IPS-18c (cell line): ENCODE results near the gene MLLT3.

ENCODE experiments used
- H3K4me3 ChIP-seq: 2 replicates; pipeline ENCODE4 v1.7.0; 2013; ENCODE audit warnings: low read depth, mild to moderate bottlenecking, low read length, moderate library complexity; ENCODE audit not compliant: insufficient read depth
- H3K9me3 ChIP-seq: one replicate; pipeline ENCODE4 v1.6.1; 2013; ENCODE audit warnings: mild to moderate bottlenecking, low read length, moderate library complexity; ENCODE audit not compliant: control insufficient read depth, insufficient read depth

MLLT3 gene

GRCh38 chr9:20403346-20403745, 219.0 kb downstream of the MLLT3 start:
- Histone ChIP-seq H3K4me3 (no peak overlapping the region), H3K9me3 (no peaks in the 10 kb centered on the region)

GRCh38 chr9:20402273-20402875, 219.9 kb downstream of the MLLT3 start:
- Histone ChIP-seq H3K4me3 (no peak overlapping the region), H3K9me3 (no peaks in the 10 kb centered on the region)

- H3K4me3 ChIP-seq: no peak overlapping the region
These were observed 223.6 kb downstream of the MLLT3 start for GRCh38 chr9:20398536-20399338.

DNA sequence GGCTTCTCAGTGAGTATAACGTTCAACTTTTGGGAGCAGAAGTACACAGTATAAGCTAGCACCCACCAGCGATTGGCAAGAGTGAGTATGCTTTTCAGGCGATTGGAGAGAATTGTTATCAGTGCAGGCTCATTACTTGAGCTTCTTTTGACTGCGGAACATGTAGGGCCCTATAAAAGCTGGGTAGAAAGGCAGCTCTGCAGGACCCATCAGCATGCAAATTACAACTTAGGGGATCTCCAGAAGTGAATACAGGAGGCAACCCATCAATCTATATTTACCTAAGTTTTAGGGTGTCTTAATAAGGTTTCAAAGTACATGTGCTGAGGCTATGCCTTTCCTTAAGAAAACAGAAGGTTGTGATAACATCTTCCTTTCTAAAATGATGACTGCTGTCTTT, 225.0 kb downstream of the MLLT3 start:
- H3K4me3 ChIP-seq: no peak overlapping the region

More at GRCh38 chr9:20398536-20399338, 223.6 kb downstream of the MLLT3 start:
- no peaks in the 10 kb centered on the region for H3K9me3 ChIP-seq

GRCh38 chr9:20396509-20396908, 225.8 kb downstream of the MLLT3 start:
- H3K9me3 ChIP-seq: no peaks in the 10 kb centered on the region
- H3K4me3 ChIP-seq: no peak overlapping the region

More for the DNA sequence above, 225.0 kb downstream of the MLLT3 start:
- H3K9me3 ChIP-seq: no peaks in the 10 kb centered on the region

DNA sequence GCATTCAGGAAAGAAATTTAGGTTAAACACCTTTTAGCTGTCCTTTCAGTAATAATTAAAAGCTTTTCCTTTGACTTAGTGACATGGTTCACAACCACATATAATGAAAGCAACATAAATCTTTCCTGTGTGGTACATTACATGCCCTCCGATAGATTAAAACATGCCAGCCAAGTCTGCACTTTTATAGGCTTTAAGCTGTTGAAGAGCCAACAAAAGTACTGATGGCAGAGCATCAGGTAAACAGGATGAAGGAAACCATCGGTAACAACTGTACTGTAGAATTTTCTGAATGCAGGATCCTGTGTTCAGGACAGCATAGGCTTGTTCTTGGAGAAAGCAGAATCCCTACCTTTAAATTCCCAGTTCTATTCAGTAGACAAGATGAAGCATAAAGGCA, 226.6 kb downstream of the MLLT3 start:
- H3K9me3 ChIP-seq: no peaks in the 10 kb centered on the region
- no peak overlapping the region for H3K4me3 ChIP-seq

DNA sequence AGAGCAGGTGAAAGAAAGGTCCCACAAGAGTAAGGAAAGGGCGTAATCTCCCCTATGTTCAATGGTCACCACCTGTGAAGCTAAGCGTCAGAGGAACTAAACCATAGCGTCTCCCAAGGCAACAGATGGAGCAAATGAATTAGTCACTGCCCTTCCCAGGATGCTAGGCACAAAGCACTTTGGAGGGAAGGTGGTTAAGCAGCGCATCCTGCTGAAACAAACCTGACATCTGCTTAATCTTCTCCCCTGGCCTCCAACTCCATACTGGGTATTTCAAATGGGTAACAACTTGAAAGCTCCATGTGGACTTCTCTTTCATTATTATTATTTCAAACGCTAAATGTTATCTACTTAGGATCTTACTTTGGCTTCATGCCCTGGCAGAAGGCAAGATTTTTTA, 227.3 kb downstream of the MLLT3 start:
- H3K9me3 ChIP-seq: no peaks in the 10 kb centered on the region
- no peak overlapping the region for H3K4me3 ChIP-seq

GRCh38 chr9:20391208-20391607, 231.1 kb downstream of the MLLT3 start:
- Histone ChIP-seq H3K4me3 (no peak overlapping the region), H3K9me3 (no peaks in the 10 kb centered on the region)

DNA sequence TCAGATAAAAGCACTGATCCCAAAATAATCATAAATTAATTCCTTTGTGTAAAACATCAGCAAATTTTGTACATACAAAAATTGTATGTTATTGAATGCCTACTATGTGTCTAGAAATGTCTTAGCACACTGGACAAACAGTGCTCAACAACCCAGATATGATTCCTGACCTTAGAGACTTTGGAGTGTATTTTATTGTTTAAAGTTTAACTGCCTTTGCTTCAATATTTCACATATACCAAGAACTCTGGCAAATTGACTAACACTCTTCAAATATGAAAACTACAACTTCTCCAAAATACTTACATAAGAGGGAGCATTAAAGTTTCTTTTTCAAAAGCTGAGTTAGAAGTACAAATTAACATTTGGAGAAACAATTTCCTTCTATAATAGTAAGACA, 231.9 kb downstream of the MLLT3 start:
- Histone ChIP-seq H3K9me3 (no peaks in the 10 kb centered on the region), H3K4me3 (no peak overlapping the region)

DNA sequence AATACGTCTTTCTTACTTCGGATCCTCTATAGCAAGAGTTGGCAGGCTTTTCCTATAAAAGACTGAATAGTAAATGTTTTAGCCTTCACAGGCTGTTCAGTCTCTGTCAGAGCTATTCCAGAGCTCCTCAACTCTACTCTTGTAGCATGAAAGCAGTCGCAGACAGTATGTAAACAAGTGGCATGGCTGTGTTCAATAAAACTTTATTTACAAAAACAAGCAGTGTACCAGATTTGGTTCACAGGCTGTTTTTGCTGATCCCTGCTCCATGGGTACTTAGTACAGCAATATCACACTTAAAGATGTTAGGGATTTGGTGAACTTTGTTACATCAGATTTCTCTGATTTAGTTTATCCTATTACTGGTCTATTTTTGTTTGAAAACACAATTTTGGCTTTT, 235.2 kb downstream of the MLLT3 start:
- H3K9me3 ChIP-seq: no peaks in the 10 kb centered on the region
- no peak overlapping the region for H3K4me3 ChIP-seq

DNA sequence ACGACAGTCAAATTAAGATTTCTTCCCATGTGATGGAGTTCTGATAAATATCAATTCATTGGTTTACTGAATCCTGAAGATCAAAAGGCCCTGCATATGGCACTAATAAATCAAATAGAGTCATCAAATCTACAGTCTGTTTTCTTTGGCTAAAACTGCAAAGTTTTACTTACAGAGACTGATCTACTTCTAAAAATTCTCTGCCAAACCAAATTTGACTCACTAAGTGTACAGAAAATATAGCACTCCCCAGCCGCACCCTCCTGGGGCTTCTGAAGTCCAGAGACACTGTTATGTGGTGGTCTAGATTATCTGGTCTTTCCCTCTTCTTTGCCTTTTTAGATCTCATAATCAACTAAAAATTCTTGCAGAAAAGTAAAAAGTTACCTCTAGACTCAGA, 237.7 kb downstream of the MLLT3 start:
- no peaks in the 10 kb centered on the region for H3K9me3 ChIP-seq
- H3K4me3 ChIP-seq: no peak overlapping the region

DNA sequence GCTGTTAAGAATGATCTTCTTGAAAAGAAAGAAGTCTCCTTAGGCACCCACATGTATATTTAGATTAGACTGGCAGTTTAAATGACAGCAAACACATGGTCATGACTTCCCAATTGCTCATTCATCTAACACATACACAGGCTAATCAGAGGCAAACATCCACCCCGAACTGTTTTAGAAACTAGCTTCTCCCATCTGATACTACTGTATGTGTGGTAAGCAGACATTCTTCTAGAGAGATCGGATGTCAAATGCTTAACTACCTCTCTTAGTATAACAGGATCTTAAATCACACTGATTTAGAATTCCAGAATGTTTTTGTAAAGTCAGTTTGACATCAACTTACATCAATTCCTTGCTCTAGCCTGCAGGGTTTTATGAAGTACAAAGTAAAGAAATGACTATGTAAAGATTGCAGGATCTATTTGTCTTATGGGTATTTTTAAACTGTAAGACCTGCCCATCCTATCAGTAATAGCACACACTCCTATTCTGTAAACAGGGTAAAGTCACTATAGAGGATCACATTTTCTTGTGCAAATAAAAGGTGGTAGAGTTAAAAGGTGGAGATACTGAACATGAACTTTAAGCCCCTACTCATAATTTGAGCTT, 239.7 kb downstream of the MLLT3 start:
- H3K4me3 ChIP-seq: no peak overlapping the region
- no peaks in the 10 kb centered on the region for H3K9me3 ChIP-seq

- no peaks in the 10 kb centered on the region for H3K9me3 ChIP-seq
- no peak overlapping the region for H3K4me3 ChIP-seq
These were observed 241.8 kb downstream of the MLLT3 start for GRCh38 chr9:20380546-20380945.

DNA sequence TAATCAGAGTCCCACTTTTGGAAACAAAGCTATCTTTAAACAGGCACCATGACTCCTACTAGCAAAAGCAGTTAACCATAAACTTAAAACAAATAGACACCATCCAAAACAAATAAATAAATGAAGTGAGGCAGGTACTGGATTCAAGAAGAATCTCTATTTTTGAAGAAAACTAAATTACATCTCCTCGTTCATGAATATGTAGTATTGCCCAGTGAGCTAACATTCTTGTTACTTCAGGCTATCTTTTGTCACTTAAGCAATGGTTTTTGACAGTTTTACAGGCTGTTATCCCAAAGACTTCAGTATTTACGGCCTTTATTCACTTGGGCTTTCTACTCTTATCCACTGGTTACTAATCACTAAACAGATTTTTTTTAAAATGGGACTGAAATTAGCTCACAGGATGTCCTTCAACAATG, 242.5 kb downstream of the MLLT3 start:
- H3K4me3 ChIP-seq: no peak overlapping the region
- no peaks in the 10 kb centered on the region for H3K9me3 ChIP-seq

DNA sequence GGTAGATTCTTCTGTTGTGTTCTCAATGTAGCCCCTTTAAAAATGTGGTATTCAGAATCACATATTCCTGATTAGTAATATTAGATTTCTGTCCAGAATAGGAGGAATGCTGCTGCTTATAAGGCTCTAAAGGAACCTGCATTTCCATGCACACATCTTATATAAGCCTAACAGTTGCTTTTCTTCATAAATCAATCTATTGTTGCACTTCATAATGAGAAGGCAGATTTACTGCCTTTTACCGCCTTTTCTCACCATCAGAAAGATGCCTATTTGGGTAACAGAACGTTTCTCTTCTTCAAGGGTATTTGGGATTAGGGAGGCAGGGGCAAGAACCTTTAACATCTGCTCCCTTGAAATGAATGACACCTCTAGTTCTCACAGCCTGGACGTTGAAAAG, 243.4 kb downstream of the MLLT3 start:
- no peaks in the 10 kb centered on the region for H3K9me3 ChIP-seq
- no peak overlapping the region for H3K4me3 ChIP-seq

GRCh38 chr9:20377790-20378189, 244.5 kb downstream of the MLLT3 start:
- H3K4me3 ChIP-seq: no peak overlapping the region
- no peaks in the 10 kb centered on the region for H3K9me3 ChIP-seq

DNA sequence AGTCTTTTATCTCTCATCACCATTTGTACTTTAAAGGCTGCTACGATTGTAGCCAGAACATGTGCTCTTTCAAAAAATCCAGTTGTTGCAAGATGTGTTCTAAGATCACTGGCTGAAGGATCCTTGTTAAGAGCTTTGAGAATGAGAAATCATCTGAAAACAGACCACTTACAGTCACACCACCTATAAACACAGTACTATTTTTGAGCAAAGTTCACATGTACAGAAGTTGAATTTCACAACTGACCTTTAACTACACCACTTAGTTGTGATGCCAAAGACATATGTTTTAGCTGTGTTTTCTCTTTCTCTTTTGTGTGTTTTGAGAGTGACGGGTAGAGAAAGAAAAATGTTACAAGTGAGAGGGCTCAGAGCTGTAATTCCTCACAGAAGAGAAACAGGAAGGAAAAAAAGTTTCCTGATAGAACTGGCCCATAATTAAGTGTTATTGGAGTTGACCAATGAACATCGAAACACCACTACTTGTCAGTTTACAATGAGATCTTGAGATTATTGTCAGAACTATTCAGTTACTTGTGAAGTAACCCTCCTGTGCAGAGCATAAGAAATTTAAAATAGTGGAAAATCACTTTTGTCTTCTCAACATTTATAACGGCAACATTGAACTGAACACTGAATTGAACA, 245.4 kb downstream of the MLLT3 start:
- no peak overlapping the region for H3K4me3 ChIP-seq

DNA sequence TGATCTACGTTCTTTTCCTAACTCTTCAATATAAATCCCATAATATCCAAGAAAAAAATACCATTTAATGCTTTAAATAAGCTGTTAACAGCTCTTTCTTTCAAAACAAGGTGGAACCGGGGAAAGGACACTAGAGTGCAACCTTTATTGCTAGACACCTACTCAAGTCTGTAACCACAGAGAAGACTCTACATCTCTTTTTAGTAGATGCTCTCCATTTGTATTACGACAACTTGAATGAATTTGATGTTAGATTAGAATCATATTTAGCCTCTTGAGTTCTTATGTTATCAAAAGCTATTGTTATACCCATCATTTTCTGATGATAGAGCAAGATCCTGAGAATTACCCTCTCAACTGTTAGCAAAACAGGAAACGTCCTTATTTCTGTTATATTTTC, 246.3 kb downstream of the MLLT3 start:
- H3K4me3 ChIP-seq: no peak overlapping the region

More for the DNA sequence above, 245.4 kb downstream of the MLLT3 start:
- H3K9me3 ChIP-seq: no peaks in the 10 kb centered on the region

More for the DNA sequence above, 246.3 kb downstream of the MLLT3 start:
- no peaks in the 10 kb centered on the region for H3K9me3 ChIP-seq
